ENCODE measurements around the gene MGAM2. TPM values are rescaled to one million over a fixed set of nuclear protein-coding genes. Genes with fewer than 3 reads are reported as not detected.
"Not testable (repeated sequence)": the region's sequence is repeated elsewhere in the genome, so short reads cannot be mapped to it uniquely, and the experiment has no call there.

MGAM2 gene
- total RNA-seq (2014; rRNA removed; shearing (Covaris generic)): not detected in 2 replicates

DNA sequence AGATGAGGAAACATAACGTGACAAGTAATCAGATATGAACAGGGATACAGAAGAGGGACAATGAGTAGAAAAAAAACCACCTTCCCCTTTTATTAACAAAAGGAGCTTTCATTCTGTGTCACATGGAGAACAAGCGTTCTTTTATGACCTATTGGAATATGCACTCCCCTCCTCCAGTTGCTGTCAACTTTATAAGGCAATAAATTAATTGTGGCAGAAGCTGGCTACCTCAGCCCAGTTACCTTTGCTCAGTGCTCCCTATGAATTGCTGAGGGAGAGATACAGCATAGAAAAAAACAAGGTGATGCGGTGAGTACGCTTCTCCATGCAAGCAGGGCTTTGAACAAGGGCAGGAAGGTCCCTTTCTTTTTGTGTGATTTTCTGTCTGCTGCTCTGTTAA lies at the start of gene MGAM2:
MGAM2 (plus strand) TSS at position 220 of the 400 bp plus-strand sequence. CDS start 5,156 bp downstream, outside the sequence.
- no peak for DNase-seq (ENCODE audit: low spot score)
- in situ Hi-C loops (cut with HindIII; ENCODE audit: low sequenced_read_pairs): no loop called here

DNA sequence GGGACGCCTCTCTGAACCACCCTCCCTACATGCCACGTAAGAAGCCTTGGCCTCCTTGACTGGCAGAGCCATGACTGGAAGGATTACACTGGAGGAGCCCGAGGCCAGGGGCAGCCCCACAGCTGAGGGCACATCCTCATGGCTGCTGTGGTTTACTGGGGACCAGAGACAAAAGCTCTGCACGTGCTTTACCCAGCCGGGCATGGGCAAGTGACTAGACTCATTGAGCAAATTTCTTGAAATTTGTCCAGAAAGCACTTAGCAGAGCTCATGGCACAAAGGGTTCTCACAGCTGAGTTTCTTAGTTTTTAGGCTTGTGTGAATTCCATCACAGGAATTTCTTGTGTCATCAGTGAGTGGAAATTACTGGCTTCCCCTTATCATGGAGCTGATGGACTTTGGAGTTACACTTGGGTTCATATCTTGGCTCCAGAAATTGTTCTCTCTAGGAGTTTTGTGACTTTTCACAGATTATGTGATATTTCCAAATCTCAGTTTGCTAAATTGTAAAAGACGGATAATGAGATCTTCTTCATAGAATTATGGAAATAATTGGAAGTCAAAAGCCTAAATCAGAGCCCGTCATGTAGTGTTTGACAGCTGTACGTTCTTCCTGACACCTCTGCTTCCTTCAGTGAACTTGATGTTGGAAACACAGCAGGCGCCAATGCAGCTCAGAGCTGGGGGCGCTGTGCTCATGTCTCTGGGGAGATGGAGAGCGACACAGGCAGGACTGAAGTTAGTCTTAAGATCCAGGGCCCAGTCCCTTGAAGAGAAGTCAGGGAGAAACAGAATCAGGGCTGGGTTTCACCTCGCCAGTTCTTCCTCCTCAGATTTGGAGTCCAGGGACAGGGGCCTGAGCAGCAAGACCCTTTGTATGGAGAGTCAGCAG lies 47.7 kb upstream of the MGAM2 start:
- no peak for DNase-seq (ENCODE audit: low spot score)
- in situ Hi-C loops (cut with HindIII; ENCODE audit: low sequenced_read_pairs): no loop called here

DNA sequence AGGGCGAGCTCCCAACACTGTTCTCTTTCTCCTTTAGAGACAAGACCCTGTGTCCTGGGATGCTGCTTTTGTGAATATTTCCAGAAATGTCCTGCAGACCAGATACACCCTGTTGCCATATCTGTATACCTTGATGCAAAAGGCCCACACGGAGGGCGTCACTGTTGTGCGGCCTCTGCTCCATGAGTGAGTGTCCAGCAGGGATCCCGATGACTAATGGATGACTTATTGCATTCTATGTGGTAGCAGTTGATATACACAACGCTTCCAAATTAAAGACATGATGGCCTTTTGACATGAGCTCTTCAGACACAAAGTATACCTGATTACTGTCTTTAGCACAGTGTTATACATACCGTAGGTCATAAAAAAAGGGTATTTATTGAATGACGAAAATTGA lies 45.0 kb upstream of the MGAM2 start:
- in situ Hi-C loops (cut with HindIII; ENCODE audit: low sequenced_read_pairs): no loop called here
- DNase-seq (ENCODE audit: low spot score): no peak

DNA sequence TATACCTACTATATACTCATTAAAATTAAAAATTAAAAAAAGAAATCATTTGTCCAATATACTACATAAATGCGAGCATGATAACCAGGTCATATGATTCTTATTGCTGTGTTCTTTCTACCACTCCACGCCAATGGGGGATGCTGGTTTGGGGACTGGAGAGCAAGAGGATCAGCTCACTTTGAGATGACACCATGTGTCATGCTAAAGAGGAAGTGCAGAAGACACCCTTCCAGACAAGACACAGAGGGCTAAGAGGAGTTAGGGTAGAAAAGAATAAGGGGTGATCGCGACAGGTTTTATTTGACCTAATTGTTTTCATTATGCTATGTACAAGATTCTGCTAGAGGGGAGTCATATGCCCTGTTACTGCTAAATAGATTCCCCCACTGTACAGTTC lies 33.8 kb upstream of the MGAM2 start:
- DNase-seq (ENCODE audit: low spot score): no peak
- in situ Hi-C loops (cut with HindIII; ENCODE audit: low sequenced_read_pairs): no loop called here

DNA sequence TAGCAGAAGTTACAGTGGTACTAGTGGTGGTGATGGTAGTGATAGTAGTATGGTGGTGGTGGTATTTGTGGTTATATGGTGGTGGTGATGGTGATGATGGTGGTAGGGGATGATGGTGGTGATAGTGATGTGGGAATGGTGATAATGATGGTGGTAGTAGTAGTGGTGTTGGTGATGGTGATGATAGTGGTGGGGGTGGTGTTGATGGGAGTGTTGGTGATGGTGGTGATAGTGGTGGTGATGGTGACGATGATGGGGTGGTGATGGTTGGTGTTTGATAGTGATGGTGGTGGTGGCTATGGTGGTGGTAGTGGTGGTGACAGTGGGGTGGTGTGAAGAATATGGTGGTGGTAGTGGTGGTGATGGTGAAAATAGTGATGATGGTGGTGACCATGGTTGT lies 27.9 kb upstream of the MGAM2 start:
- DNase-seq (ENCODE audit: low spot score): no peak
- in situ Hi-C loops (cut with HindIII; ENCODE audit: low sequenced_read_pairs): no loop called here

DNA sequence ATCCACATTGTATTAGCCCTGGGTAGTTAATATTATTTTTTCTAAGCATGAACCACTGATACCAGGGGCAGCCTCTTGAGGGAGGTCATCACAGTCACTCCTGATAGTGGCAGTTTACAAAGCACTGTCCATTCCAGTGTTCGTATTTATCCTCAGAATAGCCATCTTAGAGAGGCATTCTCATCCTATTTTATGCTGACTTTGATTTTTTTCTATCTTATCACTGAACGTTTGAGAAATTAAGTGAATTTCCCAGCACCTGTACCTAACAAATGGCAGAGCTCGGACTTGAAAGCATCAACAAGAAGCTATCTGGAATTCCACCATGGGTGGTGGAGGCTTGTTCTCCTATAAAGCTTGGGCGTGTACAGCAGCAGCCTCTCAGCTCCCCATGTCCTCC lies 26.1 kb upstream of the MGAM2 start:
- in situ Hi-C loops (cut with HindIII; ENCODE audit: low sequenced_read_pairs): no loop called here
- no peak for DNase-seq (ENCODE audit: low spot score)

DNA sequence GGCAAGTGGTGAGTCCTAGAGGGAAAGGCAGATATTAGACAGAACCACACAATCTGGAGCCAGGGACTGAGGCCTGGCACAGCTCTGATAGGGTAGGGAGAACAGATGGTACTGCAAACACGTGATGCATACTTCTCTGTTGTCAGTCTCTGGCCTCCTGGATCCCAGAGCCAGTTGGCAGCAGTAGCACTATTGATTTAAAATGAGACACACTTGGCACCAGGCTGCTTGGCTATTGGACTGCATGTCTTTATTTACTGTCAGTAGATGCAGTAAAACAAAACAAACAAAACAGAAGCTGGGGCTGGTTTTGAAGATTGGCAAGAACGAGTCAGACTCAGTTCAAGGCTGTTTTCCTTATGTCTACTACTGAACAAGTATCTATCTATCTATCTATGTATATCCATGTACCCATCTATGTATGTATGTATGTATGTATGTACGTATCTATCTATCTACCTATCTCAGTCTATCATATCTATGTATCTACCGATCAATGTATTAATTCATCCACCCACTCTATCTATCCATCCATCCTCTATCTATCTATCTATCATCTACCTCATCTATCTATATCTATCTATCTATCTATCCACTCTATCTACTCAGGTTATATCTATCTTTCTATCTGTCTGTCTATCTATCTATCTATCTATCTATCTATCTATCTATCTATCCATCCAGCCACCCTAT lies 23.4 kb upstream of the MGAM2 start:
- in situ Hi-C loops (cut with HindIII; ENCODE audit: low sequenced_read_pairs): no loop called here
- peak; percentile 95 for DNase-seq (ENCODE audit: low spot score)

DNA sequence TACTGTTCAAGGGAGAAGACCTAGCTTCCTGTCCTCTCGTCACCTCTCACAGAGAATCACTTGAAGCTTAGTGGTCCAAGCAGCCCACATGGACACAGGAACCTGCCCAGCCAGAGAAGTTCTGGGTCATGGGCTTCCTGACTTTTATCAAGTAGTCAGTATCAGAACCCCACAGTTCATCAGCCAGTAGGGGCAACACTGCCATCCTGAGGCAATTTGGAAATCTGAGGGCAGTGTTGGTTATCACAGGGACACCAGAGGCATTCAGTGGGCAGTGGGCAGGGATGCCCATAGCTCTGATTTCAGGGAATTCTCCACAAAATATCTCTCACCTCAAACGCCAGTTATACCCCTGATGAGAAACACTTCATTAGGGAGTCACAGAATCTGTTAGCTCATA lies 22.5 kb upstream of the MGAM2 start:
- in situ Hi-C loops (cut with HindIII; ENCODE audit: low sequenced_read_pairs): no loop called here
- no peak for DNase-seq (ENCODE audit: low spot score)

DNA sequence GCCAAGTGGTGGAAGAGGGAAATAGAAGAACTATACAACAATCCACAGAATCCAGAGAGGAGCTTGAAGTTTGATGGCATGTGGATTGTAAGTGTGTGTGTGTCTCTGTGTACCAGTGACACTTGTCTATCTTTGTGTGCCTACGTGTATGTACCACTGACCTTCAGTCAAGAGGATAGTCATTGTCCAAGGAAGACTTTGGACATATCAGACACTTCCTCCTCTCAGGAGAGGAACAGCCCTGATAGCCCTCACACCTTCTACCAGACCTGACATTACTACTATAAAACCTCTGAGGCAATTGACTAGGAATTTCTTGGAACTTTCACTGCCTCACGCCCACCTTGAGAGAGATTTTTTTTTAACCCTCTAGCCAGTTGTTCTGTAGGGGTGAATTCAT lies 19.6 kb upstream of the MGAM2 start:
- DNase-seq (ENCODE audit: low spot score): no peak
- in situ Hi-C loops (cut with HindIII; ENCODE audit: low sequenced_read_pairs): no loop called here

DNA sequence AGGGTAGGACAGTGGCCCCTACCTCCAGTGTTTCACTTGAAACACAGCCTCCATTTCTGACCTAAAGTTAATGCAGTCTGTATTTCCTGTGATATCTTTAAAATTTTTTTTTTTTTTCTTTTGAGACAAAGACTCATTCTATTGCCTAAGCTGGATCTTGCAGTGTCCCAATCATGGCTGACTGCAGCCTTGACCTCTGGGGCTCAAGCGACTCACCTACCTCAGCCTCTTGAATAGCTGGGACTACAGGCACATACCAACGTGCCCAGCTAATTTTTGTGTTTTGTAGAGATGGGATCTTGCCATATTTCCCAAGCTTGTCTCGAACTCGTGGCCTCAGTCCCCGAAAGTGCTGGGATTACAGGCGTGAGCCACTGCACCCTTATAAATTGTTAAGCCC lies 16.7 kb upstream of the MGAM2 start:
- no peak for DNase-seq (ENCODE audit: low spot score)
- in situ Hi-C loops (cut with HindIII; ENCODE audit: low sequenced_read_pairs): no loop called here

DNA sequence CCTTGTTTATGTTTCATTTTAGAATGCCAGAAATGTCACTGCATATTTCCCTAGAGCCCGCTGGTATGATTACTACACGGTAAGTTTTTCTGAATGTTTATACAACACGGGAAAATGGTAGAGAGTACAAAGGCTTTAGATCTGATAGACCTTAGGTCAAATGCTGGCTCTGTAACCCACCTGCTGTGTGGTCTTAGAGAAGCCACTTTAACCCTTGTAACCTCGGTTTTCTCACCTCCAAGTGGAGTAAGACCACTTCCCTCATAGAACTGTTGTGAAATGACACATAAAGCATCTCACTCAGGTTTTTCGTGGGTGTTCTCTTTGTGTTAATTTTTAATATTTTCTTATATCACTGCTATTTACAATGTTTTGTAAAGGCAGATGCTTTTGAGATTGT lies 13.9 kb upstream of the MGAM2 start:
- in situ Hi-C loops (cut with HindIII; ENCODE audit: low sequenced_read_pairs): no loop called here
- no peak for DNase-seq (ENCODE audit: low spot score)

DNA sequence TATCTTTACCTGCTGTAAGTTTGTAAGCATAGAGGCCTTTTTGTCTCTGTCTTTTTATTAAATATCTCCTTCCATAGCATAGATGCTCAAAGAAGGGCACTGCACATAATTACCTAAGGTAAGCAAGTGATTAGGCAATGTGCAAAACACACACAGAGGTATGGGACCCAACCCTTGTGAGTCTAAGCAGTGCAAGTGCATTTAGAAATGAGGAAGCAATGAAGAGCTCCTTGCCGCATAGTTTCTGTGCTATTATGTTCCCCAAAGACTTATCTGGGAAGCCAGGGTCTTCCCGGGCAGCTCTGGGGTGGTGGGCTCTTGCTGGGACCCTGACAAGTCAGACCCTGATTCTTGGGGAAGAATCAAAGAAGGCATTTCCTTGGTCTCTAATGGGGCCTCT lies 13.5 kb upstream of the MGAM2 start:
- no peak for DNase-seq (ENCODE audit: low spot score)
- in situ Hi-C loops (cut with HindIII; ENCODE audit: low sequenced_read_pairs): no loop called here

DNA sequence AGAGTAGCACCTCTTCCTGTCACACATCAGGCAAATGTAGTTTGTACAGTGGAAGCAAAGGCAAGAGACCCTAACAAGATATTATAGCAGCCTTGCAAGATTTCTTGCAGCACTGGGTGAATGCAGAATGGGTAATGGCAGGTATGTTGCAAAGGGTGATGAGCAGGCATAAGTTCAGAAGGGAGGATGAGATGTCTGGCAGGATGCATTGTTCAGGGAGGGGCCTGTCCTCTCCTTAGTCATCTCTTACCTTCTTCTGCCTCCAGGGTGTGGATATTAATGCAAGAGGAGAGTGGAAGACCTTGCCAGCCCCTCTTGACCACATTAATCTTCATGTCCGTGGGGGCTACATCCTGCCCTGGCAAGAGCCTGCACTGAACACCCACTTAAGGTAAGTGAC lies 12.2 kb upstream of the MGAM2 start:
- DNase-seq (ENCODE audit: low spot score); in situ Hi-C loops (cut with HindIII; ENCODE audit: low sequenced_read_pairs): not testable (repeated sequence)

DNA sequence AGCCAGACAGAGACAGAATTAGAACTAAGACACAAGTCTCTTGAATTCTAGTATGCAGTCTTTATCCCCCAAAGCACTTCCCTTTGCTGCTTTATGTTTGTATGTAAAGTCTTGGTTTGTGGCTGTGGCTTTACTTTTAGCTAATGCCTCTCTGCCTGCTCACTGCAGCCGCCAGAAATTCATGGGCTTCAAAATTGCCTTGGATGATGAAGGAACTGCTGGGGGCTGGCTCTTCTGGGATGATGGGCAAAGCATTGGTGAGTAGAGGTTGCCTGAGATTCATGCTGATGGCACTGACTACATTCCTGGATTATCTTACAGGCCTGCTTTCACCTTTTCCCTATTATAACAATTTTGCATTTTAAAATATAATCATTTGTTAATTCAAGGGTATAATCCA lies 10.9 kb upstream of the MGAM2 start:
- in situ Hi-C loops (cut with HindIII; ENCODE audit: low sequenced_read_pairs): no loop called here
- DNase-seq (ENCODE audit: low spot score): no peak

DNA sequence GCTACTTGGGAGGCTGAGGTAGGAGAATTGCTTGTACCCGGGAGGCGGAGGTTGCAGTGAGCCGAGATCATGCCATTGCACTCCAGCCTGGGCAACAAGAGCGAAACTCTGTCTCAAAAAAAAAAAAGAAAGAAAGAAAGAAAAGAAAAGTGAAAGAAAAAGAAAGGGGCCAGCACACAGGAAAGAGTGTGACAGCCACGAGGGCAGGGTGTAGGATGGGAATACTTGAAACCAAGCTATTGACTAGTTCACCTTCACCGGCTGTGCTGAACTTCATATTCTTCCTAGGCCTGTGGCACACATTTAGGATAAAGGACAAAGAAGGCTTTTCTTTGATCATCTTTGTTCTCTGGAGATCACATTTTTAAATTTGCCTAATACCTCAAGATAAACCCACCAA lies 9.7 kb upstream of the MGAM2 start:
- in situ Hi-C loops (cut with HindIII; ENCODE audit: low sequenced_read_pairs); DNase-seq (ENCODE audit: low spot score): not testable (repeated sequence)

DNA sequence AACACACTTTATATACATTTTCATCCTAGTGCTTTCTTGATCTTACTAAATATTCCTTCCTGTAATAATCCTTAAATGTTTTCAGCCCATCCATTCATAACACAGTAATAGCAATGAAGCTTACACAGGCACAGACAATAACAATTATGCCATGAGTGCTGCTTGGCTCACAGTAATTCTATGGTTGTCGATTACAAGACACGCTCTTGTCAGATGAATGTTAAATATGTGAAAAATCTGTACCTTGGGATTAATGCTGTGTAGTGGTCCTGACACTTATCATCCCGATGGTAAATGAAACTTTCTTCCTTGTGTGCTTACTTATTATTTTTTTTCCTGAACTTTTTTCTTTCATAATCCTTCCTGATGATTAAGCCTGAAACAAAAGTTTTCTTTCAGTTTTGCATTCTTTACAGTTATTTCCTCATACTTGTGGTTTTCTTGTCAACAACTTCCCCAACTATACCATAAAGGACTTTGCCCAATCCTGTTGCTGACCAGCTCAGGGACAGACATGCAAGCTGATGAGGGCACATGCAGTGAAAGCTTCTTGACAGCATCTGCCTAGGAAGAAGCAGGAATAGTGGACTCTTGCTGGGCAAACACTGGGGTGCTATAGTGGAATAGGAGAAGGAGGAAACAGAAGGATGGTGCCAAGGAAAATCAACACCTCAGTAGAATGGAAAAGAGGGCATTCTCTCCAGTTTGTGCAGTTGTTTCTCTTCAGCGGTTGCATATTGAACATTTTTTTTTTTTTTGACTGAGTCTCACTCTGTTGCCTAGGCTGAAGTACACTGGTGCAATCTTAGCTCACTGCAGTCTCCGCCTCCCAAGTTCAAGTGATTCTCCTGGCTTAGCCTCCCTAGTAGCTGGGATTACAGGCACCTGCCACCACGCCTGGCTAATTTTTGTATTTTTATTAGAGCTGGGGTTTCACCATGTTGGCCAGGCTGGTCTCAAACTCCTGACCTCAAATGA lies 6.7 kb upstream of the MGAM2 start:
- in situ Hi-C loops (cut with HindIII; ENCODE audit: low sequenced_read_pairs): no loop called here
- DNase-seq (ENCODE audit: low spot score): no peak

DNA sequence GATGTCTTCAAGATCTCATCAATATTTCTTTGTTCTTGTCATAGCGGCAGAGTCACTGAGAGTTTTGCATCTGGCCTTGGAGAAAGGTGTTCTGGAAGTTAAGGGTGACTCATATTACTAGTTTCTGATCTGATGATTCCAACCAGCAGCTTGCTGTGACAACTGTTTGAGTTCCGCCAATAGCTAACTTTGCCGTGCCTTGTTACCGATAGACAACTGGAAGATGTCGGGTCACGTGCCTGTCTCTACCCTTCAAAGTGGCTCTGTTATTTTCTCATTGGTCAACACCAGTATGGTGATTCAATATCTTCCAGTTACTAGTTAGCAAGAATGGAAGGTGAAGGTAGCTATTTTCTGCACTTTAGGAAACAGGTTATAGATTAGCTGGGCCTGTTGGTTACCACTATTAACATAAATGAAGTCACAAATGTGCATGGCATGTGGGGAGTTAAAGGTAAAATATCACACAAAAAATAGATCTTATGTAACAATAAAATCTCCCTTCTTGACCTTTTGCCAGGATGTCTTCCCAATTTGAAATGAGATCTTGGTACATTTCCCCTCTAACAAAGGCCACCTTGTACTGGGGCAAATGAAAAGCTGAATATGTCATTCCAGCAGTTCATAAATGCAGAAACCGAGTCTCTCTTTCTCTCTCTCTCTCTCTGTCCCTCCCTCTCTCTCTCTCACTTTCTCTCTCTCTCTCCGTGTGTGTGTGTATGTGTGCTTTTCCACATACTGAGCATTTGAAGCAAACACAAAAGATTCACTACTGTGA lies 2.6 kb upstream of the MGAM2 start:
- no peak for DNase-seq (ENCODE audit: low spot score)
- in situ Hi-C loops (cut with HindIII; ENCODE audit: low sequenced_read_pairs): no loop called here

DNA sequence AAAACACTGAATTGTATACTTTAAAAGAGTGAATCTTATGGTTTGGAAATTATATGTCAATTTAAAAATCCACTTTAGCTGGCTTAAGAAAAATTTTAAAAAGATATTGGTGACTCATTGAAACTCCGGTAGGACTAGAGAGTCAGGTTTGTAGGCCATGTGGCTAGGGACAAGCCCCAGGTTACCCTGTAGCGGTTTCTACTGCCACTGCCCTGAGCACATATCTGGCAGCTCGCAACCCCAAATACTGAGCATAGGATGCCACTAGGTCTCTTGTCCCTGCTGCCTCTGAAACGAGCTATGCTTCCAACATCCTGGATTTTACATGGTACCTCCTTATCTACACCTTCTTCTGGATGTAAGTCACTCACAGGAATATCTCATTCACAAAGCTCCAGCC lies 1.4 kb upstream of the MGAM2 start:
- in situ Hi-C loops (cut with HindIII; ENCODE audit: low sequenced_read_pairs): no loop called here
- no peak for DNase-seq (ENCODE audit: low spot score)

DNA sequence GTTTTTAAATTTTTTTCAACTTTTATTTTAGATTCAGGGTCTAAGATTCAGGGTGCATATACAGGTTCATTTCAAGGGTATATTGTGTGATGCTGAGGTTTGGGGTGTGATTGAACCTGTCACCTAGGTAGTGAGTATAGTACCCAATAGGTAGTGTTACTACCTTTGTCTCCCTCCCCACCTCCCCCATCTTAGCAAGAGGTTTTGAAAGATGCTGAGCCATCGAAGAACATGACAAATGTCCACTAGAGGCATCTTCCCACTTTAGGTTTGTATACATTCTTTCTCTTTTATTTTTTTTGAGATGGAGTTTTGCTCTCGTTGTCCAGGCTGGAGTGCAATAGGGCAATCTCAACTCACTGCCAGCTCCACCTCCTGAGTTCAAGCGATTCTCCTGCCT lies 880 bp upstream of the MGAM2 start:
- no peak for DNase-seq (ENCODE audit: low spot score)

More for the DNA sequence above, 880 bp upstream of the MGAM2 start:
- in situ Hi-C loops (cut with HindIII; ENCODE audit: low sequenced_read_pairs): no loop called here

Data from G401 (cell line).